Chondrocyte (in vitro differentiated cells): ENCODE data around the gene CYB5RL. TPM values are rescaled to one million over a fixed set of nuclear protein-coding genes. Genes with fewer than 3 reads are reported as not detected.
"Not testable (repeated sequence)": the region's sequence is repeated elsewhere in the genome, so short reads cannot be mapped to it uniquely, and the experiment has no call there.

Experiments
- DNase-seq: peaks from one replicate; pipeline ENCODE4 v3.0.0; 2021; ENCODE audit warnings: mixed read lengths, low spot score
- H3K27ac Mint-ChIP-seq: one replicate; pipeline ENCODE4 v1.8.0; 2021; ENCODE audit warnings: mild to moderate bottlenecking, moderate library complexity, mixed read lengths; ENCODE audit not compliant: unreplicated experiment
- H3K27me3 Mint-ChIP-seq: 2 replicates; pipeline ENCODE4 v1.8.0; 2021; ENCODE audit warnings: low read depth, mixed read lengths
- H3K36me3 Mint-ChIP-seq: 2 replicates; pipeline ENCODE4 v1.8.0; 2021; ENCODE audit warnings: low read depth, mixed read lengths
- H3K4me1 Mint-ChIP-seq: 2 replicates; pipeline ENCODE4 v1.8.0; 2021; ENCODE audit warnings: low read depth, mild to moderate bottlenecking, mixed read lengths
- H3K4me3 Mint-ChIP-seq: one replicate; pipeline ENCODE4 v1.8.0; 2021; ENCODE audit warnings: mild to moderate bottlenecking, moderate library complexity, mixed read lengths; ENCODE audit not compliant: unreplicated experiment
- H3K9me3 Mint-ChIP-seq: 2 replicates; pipeline ENCODE4 v1.8.0; 2021; ENCODE audit warnings: low read depth, mixed read lengths
- CTCF ChIP-seq: fragments of 200-600 bp; sonication (generic); IDR thresholded peaks from 2 replicates; pipeline ENCODE4 v1.5.0; 2021; ENCODE audit warnings: antibody characterized with exemption, mild to moderate bottlenecking, moderate library complexity
- total RNA-seq: library from RNA; stranded (reverse); gene quantifications from 3 replicates; pipeline ENCODE4 v1.2.1, GENCODE V29; 2021

Gene CYB5RL
- total RNA-seq, 1 donor from 2014 or later: 7.8 TPM

- Mint-ChIP-seq H3K27ac (no peak overlapping the region), H3K4me1 (peaks cover 2% of the 10 kb centered on the region), H3K36me3 (no peaks in the 10 kb centered on the region), H3K27me3 (no peaks in the 10 kb centered on the region), H3K4me3 (no peak overlapping the region), H3K9me3 (no peaks in the 10 kb centered on the region)
- peak; percentile 37 for DNase-seq
- no peak for TF ChIP-seq CTCF
Observed at GRCh38 chr1:54167422-54168139, 32.2 kb downstream of the CYB5RL start.

- H3K27ac Mint-ChIP-seq, H3K36me3 Mint-ChIP-seq, H3K9me3 Mint-ChIP-seq, H3K4me1 Mint-ChIP-seq, DNase-seq, H3K27me3 Mint-ChIP-seq, H3K4me3 Mint-ChIP-seq: not testable (repeated sequence)
Observed at GRCh38 chr1:54166357-54166756, 33.5 kb downstream of the CYB5RL start.

GRCh38 chr1:54165146-54165545, 34.7 kb downstream of the CYB5RL start:
- no peaks in the 10 kb centered on the region for H3K27me3 Mint-ChIP-seq
- H3K4me3 Mint-ChIP-seq: no peak overlapping the region
- peak; percentile 56 for DNase-seq
- no peak overlapping the region for H3K27ac Mint-ChIP-seq
- no peak for TF ChIP-seq CTCF
- H3K4me1 Mint-ChIP-seq: peaks cover 7% of the 10 kb centered on the region
- no peaks in the 10 kb centered on the region for H3K36me3 Mint-ChIP-seq
- H3K9me3 Mint-ChIP-seq: no peaks in the 10 kb centered on the region

GRCh38 chr1:54163573-54163972, 36.3 kb downstream of the CYB5RL start:
- TF ChIP-seq CTCF: no peak
- Mint-ChIP-seq H3K27me3 (no peaks in the 10 kb centered on the region), H3K9me3 (no peaks in the 10 kb centered on the region), H3K27ac (no peak overlapping the region), H3K36me3 (no peaks in the 10 kb centered on the region), H3K4me3 (no peak overlapping the region), H3K4me1 (peaks cover 10% of the 10 kb centered on the region)
- DNase-seq: peak; percentile 9

GRCh38 chr1:54163051-54163450, 36.8 kb downstream of the CYB5RL start:
- peaks cover 10% of the 10 kb centered on the region for H3K4me1 Mint-ChIP-seq

More at GRCh38 chr1:54163051-54163450, 36.8 kb downstream of the CYB5RL start:
- DNase-seq: peak; percentile 44
- Mint-ChIP-seq H3K36me3 (no peaks in the 10 kb centered on the region), H3K9me3 (no peaks in the 10 kb centered on the region), H3K27ac (no peak overlapping the region), H3K27me3 (no peaks in the 10 kb centered on the region), H3K4me3 (no peak overlapping the region)
- TF ChIP-seq CTCF: no peak
